Stimulated activated CD4-positive, alpha-beta T cell treated with anti-CD3 and anti-CD28 coated beads, Interleukin-1b, Interleukin-23, amount 100 ng/mL, for 24 hours (primary cell): ENCODE data around the gene GALNT9.
"Not testable (repeated sequence)": the region's sequence is repeated elsewhere in the genome, so short reads cannot be mapped to it uniquely, and the experiment has no call there.

Experiments
- DNase-seq, 4 experiments: peaks; one replicate each; pipeline ENCODE4 v3.0.0-alpha.2; 2020; ENCODE audit warnings: low read depth in 4 of 4, low spot score in 1 of 4

The GALNT9 gene

DNA sequence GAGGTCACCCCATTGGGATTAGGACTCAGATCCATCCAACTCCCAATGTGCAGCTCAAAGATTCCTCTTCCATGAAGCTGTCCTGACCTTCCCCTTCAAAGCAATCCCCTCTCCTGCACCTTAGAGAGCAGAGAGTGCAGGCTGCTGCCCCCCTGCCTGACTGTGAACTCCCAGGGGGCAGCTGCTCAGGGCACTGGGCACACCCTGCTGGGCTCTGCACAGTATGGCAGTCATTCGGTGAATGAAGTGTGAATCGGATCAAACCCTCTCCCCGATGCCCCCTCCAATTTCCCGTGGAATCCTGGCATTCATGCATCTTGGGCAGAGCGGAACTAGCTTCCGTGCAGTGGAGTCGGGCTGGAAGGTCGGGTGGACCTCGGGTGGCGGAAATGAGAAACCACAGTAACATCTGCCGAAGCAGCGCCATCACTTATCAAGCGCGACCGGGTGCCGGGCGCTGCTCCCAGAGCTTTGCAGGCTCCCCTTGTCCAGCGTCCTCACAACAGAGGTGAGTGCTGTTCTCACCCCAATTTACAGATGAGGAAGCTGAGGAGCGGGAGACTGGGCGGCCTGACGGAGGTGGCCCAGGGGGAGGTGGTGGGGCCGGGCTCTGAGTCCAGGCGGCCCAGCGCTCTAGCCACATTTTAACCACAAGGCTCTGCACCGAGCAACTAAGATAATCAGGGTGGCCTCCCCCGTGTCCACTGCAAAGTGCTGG, 14.7 kb downstream of the GALNT9 start:
- no peak for DNase-seq

DNA sequence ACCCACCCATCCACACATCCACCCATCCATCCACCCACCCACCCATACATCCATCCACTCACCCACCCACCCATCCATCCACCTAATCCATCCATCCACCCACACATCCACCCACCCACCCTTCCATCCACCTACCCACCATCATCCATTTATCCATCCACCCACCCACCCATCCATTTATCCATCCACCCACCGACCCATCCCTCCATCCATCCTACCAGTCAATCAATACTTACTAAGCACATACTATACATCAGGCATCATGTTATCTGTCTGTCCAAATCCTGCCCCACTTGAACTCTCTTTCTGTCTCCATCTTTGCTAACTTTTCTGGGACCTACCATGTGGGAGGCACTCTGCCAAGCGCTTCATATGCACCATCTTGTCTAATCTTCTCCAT, 15.4 kb downstream of the GALNT9 start:
- DNase-seq, result no peak

DNA sequence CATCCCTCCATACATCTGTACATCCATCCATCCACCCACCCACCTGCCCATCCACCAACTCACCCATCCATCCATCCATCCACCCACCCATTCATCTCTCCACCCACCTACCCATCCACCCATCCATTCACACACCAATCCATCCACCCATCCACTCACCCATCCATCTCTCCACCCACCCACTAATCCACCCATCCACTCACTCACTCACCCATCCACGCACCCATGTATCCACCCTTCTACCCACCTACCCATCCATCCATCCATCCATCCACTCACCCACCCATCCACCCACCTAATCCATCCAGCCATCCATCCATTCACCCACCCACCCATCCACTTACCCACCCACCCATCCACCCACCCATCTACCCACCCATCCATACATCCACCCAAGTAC, 16.2 kb downstream of the GALNT9 start:
- DNase-seq, result no peak

DNA sequence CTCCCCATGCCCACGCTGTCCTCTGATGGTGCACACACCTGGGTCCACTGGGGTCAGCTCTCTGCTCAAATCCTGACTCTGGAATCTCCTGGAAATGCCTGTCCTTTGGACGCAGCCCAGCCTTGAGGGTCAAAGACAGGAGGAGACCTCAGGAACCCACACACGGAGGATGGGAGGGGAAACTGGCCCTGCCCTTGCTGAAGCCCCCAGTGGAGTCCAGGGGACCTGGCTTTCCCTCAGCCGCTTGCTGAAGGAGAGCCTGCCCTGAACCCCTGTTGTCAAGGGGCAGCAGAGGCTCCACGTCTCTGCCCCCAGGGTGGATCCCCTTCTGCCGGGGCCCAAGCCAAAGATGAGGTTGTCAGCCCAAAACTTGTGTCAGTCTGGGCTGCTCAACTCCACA, 16.9 kb downstream of the GALNT9 start:
- no peak for DNase-seq

DNA sequence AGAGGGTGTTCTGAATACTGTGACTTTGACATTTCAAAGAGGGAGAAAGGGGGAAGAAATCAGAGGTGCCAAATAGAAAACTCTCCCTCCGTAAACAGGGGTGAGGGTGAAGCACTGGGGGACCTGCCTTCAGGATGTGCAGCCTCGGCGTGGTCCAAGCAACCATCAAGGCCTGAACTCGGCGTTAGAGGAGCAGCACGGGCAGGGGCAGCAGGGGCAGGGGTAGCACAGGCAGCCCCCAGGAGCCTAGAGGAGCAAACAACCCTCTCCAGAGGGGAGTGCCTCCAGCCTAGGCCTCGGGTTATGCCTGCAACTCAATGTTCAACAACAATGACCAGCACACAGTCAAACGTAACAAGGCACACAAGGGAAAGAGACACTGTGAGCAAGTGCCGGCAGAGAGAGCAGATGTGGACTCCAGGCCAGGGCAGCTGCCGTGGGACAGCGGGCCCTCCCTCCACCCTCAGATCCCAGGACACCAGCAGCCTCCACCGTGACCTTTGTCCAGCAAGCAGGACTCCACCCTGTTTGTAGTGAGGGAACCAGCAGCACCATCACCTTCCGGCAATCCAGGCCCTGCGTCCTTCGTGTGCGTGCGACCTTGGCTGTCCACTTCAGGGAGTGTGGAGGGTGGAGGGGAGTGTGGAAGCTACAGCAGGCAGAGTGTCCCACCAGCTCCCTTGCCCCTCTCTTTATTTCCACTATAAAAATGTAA, 18.0 kb downstream of the GALNT9 start:
- DNase-seq, result no peak

DNA sequence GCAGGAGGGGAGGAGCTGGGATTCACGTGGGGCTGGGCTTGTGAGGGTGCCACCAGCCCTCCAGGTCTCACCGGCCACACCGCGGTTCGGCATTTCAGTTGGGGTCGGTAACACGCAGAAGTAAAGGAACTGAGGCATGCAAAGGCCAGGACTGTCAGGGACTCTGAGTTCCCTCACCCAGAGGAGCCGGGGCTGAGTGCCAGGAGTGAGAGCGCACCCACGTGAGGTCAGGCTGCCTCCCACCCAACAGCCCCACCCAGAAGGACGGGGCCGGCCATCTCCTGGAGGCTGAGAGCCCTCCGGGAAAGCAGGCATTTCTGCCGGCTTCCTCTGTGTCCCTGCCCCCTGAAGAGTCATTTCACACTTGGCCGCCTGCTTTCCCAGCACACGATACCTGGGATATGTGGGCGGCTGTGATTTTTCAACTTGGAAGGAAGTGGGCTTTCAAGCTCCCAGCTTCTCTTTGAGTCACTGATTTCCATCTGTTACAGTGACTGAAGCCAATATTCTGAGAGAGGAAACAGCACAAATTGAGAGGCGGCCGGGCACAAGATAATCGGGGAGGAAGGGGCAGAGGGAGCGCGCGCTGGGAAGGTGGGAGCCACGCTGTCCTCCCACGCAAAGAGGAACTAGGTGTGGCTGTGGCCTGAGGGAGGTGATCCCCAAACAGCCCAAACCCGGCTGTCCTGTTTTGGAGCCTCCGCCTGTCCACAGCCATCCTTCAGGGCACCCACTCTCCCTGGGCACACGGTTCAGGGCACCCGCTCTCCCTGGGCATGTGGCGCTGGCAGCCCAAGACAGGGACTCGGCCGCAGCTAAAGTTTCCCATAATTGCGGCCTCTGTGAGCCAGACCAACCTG, 19.0 kb downstream of the GALNT9 start:
- DNase-seq, result no peak

DNA sequence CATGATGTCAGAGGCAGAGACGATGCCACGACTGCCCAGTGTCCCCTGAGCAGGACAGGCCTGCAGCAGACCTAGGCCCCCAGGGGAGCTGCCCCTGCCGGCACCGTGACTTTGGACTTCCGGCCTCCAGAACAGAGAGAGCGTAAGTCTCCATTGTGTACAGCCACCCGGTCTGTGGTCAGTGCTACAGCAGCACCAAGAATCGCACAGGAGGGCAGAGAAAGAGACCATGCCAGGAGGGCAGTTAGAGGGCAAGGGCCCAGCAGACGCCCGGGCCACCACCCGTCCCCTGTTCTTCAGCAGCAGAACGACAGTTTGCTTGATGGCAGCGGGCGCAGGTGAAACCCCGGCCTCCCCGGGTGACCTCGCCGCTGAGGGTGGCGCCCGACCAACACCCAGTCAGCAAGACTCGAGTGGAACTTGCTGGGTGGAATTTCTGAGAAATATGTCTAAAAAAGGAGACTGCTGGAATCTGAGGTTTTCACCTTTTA, 19.7 kb downstream of the GALNT9 start:
- DNase-seq, result no peak

DNA sequence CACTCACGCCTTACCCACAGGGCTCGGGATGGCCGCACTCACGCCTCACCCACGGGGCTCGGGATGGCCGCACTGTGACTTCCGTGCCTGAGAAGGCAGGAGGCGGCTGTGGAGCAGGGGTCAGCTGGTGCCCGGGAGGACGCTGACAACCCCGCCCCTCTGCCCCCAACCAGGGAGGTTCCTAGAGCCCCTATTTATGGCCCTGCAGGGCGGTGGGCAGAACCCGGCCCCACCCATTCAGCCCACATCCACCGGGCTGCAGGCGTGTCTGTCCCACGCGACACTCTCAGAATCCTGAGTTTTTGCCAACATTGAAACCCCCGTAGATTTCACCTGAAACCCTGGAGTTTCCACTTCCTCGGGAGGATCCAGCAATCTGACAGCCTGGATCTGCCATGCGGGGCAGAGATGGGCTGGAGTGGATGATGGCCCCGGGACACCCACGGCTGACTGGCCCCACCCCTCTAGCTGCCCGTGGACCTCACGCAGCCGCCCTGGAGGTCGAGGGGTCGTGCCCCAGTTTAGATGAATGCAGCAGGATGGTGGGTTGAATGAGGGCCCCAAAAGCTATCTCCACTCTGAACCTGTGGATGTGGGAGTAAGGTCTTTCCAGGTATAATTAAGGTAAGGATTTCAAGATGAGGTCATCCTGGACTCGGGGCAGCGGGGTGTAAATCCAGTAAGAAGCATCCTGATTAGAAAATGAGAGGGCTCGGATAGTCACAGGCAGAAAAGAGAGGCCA, 20.4 kb downstream of the GALNT9 start:
- no peak for DNase-seq

DNA sequence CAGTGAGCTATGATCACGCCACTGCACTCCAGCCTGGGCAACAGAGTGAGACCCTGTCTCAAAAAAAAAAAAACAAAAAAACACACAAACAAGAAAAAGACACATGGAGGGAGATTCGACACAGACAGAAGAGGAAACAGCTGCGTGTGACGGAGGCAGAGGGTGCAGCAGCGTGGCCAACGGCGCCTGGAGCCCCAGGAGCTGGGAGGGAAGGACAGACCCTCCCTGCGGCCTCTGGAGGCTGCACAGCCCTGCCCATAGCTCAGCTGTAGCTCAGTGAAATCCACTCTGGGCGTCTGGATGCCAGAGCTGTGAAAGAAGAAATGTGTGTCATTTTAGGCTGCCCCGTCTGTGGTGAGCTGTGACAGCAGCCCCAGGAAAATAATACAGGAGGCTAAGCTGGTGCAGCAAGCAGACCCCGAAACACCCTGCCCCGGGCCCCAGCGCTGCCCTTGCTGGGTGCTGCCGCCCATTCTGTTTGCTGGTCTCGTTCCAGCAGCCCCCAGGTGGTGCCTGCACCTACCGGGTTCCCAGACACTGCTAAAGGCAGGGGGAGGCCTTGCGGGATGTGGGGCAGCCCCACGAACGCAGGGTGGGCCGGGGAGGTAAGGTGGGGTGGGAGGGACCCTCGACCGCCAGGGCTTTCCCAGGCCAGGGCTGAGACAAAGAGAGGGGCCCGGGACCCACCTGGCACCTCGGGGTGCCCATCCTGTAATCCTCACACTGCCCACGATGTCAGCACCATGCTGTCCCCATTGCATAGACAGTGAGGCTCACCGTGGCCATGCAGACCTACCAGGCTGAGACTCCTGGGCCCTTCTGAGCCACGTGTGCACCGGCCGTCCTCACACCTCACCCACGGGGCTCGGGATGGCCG, 21.2 kb downstream of the GALNT9 start:
- DNase-seq, result no peak

DNA sequence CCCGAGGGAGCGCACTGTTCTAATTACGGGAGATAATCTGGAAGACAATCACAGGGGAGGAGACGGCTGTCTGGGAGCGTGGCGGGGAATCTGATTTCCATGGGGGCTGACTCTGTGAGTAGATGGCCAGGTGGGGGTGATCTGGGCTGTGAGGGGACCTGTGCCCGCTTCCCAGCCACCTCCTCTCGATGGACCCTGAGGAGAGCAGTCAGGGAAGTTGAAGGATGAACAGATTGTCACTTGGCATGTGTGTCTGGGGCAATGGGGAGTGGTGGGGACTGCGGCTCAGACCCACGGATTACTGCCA, 22.6 kb downstream of the GALNT9 start:
- DNase-seq, result no peak

DNA sequence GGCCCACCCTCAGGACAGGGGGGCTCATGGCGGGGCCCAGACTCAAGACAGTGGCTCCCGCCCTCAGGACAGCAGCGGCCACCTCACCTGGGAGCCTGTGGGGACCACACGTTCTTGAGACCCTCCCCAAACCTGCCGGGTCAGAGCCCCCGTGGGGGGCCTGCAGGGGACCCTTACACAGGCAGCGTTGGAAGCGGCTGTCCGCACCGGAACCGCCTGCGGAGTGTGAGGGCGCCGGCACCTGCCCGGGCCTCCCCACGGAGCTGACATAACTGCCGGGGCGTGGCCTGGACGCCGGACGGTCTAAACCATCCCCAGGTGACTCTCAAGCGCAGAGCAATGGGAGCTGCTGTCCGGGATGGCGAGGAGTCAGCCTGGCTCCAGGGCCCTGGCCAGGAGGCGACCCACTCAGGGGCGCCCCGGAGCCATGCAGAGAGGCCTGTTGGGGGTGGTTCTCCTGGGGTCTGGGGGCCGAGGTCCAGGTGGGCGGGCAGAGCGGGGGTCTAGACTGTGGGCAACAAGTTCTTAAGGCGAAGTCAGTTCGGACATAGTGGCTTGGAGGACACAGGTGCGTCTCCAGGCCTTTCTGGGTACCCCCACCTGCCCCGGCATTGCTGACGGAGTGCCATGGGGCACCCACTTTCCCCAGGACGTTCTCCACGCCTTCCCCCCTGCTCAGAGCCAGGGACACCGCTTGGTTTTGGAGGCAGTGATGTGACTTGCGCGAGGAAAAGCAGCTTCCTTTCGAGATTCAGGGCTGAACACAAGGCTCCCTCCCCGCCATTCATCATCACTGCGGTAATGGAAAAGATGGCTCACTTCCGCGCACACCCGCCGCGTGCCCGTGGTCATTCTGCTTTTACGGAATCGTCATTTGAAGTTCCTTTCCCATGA, 23.2 kb downstream of the GALNT9 start:
- DNase-seq, result no peak

DNA sequence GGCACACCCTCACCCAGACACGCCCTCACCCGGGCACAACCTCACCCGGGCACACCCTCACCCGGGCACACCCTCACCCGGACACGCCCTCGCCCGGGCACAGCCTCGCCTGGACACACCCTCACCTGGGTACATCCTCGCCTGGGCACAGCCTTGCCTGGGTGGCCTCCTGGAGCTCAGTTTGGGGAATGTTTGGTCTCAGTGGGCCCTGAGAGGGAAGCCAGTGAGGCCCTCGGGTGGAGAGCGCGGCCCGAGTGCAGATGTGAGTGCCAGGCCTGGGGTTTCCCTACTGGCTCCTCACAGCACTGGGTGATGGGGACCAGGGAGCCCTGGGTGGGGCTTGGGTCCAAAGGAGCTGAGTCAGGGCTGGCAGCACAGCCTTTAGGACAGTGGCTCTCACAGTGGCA, 23.8 kb downstream of the GALNT9 start:
- no peak for DNase-seq

DNA sequence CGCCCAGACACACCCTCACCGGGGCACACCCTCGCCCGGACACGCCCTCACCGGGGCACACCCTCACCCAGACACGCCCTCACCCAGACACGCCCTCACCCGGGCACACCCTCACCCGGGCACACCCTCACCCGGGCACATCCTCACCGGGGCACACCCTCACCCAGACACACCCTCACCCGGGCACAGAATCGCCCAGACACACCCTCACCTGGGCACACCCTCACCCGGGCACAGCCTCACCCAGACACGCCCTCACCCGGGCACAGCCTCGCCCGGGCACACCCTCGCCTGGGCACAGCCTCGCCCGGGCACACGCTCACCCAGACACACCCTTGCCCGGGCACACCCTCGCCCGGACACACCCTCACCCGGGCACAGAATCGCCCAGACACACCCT, 24.5 kb downstream of the GALNT9 start:
- not testable (repeated sequence) for DNase-seq

DNA sequence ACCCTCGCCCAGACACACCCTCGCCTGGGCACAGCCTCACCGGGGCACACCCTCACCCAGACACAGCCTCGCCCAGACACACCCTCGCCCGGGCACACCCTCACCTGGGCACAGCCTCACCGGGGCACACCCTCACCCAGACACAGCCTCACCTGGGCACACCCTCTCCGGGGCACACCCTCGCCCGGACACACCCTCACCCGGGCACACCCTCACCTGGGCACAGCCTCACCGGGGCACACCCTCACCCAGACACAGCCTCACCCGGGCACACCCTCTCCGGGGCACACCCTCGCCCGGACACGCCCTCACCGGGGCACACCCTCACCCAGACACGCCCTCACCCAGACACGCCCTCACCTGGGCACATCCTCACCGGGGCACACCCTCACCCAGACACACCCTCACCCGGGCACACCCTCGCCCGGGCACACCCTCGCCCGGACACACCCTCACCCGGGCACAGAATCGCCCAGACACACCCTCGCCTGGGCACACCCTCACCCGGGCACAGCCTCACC, 25.5 kb downstream of the GALNT9 start:
- DNase-seq, result not testable (repeated sequence)

DNA sequence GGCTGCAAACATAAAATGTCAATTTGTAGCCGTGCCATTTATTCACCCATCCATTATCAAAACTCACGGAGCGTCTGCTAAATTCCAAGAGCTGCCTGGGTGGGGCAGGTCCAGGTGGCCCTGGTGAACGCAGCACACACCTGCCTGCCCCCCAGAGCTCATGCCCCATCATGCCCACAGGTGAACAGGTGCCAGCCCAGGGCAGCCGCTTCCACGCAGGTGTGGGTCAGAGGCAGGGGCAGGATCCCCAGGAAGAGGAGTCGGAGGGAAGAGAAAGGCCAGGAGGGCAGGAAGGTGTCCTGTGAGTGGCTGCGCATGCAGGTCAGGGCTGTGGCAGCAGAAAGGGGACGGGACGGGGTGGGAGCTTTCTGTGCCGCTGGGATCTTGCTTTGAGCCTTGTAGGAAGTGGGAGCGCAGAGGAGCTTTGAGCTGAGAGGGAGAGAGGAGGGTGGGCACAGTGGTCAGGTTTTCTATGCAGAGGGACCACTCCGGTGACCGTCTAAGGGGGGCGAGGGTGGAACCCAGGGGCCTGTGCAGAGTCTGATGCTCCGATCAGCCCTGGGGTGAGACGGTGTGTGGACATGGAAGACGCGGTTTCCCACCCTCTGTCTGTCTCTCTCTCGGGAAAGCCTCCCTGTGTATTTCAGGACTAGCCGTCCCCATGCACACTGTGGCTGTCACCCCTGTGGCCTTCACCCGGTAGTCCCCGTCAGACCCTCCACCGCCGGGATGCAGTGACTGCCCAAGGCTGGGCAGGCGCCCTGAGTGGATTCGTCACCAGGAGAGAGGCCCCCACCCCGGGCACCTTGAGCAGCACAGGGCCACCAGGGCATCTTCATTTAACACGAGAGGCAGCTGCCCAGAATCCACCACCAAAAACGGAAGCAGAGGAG, 26.7 kb downstream of the GALNT9 start:
- DNase-seq, result no peak

DNA sequence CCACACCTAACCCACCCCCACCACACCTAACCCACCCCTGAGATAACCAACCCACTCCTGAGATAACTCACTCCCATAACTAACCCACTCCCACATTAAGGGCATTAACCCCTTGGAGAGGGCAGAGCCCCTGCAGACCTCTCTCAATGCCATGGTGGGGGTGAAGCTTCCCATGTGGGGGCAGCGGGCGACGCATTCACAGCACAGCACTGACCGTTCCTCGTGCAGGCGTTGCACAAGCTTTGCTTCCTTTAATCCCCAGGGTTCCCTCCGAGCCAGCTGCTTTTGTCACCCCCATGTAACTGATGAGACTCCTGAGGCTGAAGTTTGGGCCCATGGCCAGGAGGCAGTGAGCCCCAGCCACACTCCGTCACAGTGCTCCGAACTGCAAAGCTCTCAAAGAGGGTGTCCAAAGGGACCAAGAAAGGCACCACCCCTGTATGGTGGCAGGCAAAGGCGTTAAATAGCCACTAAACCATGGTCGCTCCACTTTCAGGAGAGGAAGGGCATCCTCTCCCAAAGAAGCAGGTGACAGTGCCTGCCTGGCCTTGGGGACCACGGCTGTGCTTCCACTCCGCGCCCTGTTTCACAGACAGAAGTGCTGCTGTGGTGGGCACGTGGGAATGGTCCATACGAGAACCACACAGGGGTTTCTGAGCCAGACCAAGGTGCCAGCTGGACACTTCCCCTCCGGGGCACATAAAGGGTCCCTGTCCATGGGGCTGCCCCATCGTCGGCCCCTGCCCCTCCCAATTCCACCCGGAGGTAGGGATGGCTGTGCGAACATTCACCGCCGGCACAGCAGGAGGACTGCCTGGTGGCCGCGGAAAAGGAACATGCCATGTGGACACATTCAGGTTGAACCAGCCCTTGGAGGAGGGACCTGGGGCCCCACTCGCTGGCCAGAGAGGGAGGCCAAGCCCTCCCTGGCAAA, 28.3 kb downstream of the GALNT9 start:
- no peak for DNase-seq

DNA sequence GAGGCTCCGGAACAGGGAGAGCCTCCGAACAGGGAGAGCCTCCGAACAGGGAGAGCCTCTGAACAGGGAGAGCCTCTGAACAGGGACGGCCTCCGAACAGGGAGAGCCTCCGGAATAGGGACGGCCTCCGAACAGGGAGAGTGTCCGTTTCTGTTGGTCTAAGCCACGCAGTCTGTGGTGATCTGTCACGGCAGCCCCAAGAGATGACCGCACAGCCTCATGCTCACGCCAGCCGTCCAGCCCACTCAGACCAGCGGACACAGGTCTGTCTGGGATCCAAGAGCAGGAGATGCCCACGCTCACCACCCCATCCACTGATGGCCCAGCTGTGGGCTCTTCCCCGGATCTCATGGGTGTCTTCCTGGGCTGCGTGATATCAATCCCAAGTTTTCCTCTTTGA, 33.3 kb downstream of the GALNT9 start:
- DNase-seq, result no peak
